OCI-LY1 (cell line): Measurements from ENCODE around the gene TAS2R16.

Source experiments
- CTCF ChIP-seq: fragments of 200-600 bp; sonication (generic), shearing (Covaris generic); IDR thresholded peaks from 2 replicates; pipeline ENCODE4 v1.5.1; 2017; ENCODE audit warnings: mild to moderate bottlenecking, antibody characterized with exemption, low read length, moderate library complexity, mixed read lengths
- EZH2 ChIP-seq: fragments of 200-600 bp; sonication (generic), shearing (Covaris generic); IDR thresholded peaks from 2 replicates; pipeline ENCODE4 v1.8.0; 2017; ENCODE audit warnings: borderline replicate concordance, mixed run types, mild to moderate bottlenecking, antibody characterized with exemption, low read length, moderate library complexity, mixed read lengths

- TF ChIP-seq CTCF (no peak), EZH2 (no peak)
These were observed 23.4 kb downstream of the TAS2R16 start for GRCh38 chr7:122972056-122972455.
